ENCODE results near the gene PRSS21. TPM values are rescaled to one million over a fixed set of nuclear protein-coding genes. Genes with fewer than 3 reads are reported as not detected.
A peak's percentile ranks its signal among the peaks of the same experiment; 100 is the strongest.

Gene PRSS21
- total RNA-seq, 1 donor from 2014 or later = not detected

DNA sequence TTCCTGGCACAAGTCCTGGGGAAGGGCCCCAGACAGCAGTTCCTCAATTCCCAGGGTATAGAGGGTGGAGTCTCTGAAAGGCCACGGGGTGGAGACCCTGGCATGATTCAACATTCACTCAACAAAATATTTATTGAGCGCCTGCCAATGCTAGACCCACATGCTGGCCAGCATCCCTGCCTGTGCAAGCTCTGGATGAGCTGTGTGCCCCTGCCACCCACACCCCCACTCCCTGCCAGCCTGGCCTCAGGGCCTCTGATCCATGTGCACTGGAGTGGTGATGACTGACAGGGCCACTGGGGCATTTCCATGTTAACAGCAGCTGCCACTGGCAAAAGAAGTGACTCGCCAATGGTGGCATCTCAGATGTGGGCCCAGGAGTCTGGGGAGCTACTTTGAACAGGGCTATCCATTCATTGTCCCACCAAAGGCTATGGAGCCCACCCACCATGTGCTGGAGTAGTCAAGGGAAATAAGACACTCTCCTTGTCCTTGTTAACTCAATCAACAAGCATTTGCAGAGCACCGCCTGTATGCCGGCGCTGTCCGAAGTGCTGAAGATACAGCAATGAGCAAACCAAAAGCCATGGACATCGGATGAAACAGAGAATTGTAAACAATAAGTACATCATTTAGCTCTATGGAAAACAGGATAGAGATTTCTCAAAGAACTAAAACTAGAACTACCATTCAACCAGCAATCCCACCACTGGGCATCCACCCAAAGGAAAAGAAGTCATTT lies 44.0 kb downstream of the PRSS21 start:
- no peak overlapping the region for H3K4me3 Mint-ChIP-seq (ENCODE audit: unreplicated experiment)
- H3K9me3 Mint-ChIP-seq (ENCODE audit: unreplicated experiment) = peaks cover 6% of the 10 kb centered on the region
- no peak for DNase-seq (ENCODE audit: extremely low spot score, unreplicated experiment)
- peaks cover 3% of the 10 kb centered on the region for H3K4me1 Mint-ChIP-seq (ENCODE audit: unreplicated experiment)
- no peak overlapping the region for H3K27ac Mint-ChIP-seq (ENCODE audit: unreplicated experiment)
- TF ChIP-seq, protein P1, sequence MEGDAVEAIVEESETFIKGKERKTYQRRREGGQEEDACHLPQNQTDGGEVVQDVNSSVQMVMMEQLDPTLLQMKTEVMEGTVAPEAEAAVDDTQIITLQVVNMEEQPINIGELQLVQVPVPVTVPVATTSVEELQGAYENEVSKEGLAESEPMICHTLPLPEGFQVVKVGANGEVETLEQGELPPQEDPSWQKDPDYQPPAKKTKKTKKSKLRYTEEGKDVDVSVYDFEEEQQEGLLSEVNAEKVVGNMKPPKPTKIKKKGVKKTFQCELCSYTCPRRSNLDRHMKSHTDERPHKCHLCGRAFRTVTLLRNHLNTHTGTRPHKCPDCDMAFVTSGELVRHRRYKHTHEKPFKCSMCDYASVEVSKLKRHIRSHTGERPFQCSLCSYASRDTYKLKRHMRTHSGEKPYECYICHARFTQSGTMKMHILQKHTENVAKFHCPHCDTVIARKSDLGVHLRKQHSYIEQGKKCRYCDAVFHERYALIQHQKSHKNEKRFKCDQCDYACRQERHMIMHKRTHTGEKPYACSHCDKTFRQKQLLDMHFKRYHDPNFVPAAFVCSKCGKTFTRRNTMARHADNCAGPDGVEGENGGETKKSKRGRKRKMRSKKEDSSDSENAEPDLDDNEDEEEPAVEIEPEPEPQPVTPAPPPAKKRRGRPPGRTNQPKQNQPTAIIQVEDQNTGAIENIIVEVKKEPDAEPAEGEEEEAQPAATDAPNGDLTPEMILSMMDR (IDR thresholded peaks at IDR 0.05) = no peak
- H3K36me3 Mint-ChIP-seq (ENCODE audit: unreplicated experiment) = peaks cover 3% of the 10 kb centered on the region
- H3K27me3 Mint-ChIP-seq (ENCODE audit: unreplicated experiment) = peaks cover 30% of the 10 kb centered on the region

- Mint-ChIP-seq H3K27ac (ENCODE audit: unreplicated experiment) (no peak overlapping the region), H3K4me1 (ENCODE audit: unreplicated experiment) (peaks cover 8% of the 10 kb centered on the region), H3K9me3 (ENCODE audit: unreplicated experiment) (peaks cover 6% of the 10 kb centered on the region), H3K36me3 (ENCODE audit: unreplicated experiment) (no peaks in the 10 kb centered on the region), H3K4me3 (ENCODE audit: unreplicated experiment) (no peak overlapping the region), H3K27me3 (ENCODE audit: unreplicated experiment) (peaks cover 35% of the 10 kb centered on the region)
- TF ChIP-seq, protein P1 (IDR thresholded peaks at IDR 0.05) = no peak
- DNase-seq (ENCODE audit: extremely low spot score, unreplicated experiment) = no peak
Observed at GRCh38 chr16:2865651-2866050, 48.6 kb downstream of the PRSS21 start.

GRCh38 chr16:2866431-2866830 lies 49.4 kb downstream of the PRSS21 start:
- H3K4me1 Mint-ChIP-seq (ENCODE audit: unreplicated experiment) = peaks cover 8% of the 10 kb centered on the region
- no peak overlapping the region for H3K4me3 Mint-ChIP-seq (ENCODE audit: unreplicated experiment)
- no peaks in the 10 kb centered on the region for H3K36me3 Mint-ChIP-seq (ENCODE audit: unreplicated experiment)
- no peak for DNase-seq (ENCODE audit: extremely low spot score, unreplicated experiment)
- peaks cover 37% of the 10 kb centered on the region for H3K27me3 Mint-ChIP-seq (ENCODE audit: unreplicated experiment)
- peaks cover 1% of the 10 kb centered on the region for H3K9me3 Mint-ChIP-seq (ENCODE audit: unreplicated experiment)
- no peak overlapping the region for H3K27ac Mint-ChIP-seq (ENCODE audit: unreplicated experiment)
- TF ChIP-seq, protein P1 (IDR thresholded peaks at IDR 0.05) = no peak

- H3K27ac Mint-ChIP-seq (ENCODE audit: unreplicated experiment) = peak overlapping the region; percentile 95
- H3K27me3 Mint-ChIP-seq (ENCODE audit: unreplicated experiment) = peaks cover 41% of the 10 kb centered on the region
- no peaks in the 10 kb centered on the region for H3K9me3 Mint-ChIP-seq (ENCODE audit: unreplicated experiment)
- H3K4me3 Mint-ChIP-seq (ENCODE audit: unreplicated experiment) = peak overlapping the region; percentile 89
- no peaks in the 10 kb centered on the region for H3K36me3 Mint-ChIP-seq (ENCODE audit: unreplicated experiment)
- no peak for DNase-seq (ENCODE audit: extremely low spot score, unreplicated experiment)
- peaks cover 8% of the 10 kb centered on the region for H3K4me1 Mint-ChIP-seq (ENCODE audit: unreplicated experiment)
- TF ChIP-seq, protein P1 (IDR thresholded peaks at IDR 0.05) = no peak
Observed at GRCh38 chr16:2867661-2867986, 50.6 kb downstream of the PRSS21 start.

- DNase-seq (ENCODE audit: extremely low spot score, unreplicated experiment) = peak; percentile 99
- Mint-ChIP-seq H3K4me1 (ENCODE audit: unreplicated experiment) (peaks cover 8% of the 10 kb centered on the region), H3K27me3 (ENCODE audit: unreplicated experiment) (peaks cover 41% of the 10 kb centered on the region), H3K27ac (ENCODE audit: unreplicated experiment) (peak overlapping the region; percentile 95), H3K4me3 (ENCODE audit: unreplicated experiment) (peak overlapping the region; percentile 89), H3K9me3 (ENCODE audit: unreplicated experiment) (no peaks in the 10 kb centered on the region), H3K36me3 (ENCODE audit: unreplicated experiment) (no peaks in the 10 kb centered on the region)
- TF ChIP-seq, protein P1 (IDR thresholded peaks at IDR 0.05) = peak; percentile 99
Observed at GRCh38 chr16:2867987-2868789, 51.2 kb downstream of the PRSS21 start.
